CD4-positive, CD25-positive, alpha-beta regulatory T cell (primary cell): ENCODE results near the gene CNTN4. TPM values are rescaled to one million over a fixed set of nuclear protein-coding genes. Genes with fewer than 3 reads are reported as not detected.

Experiments
- ATAC-seq, 2 donors: fragments of 150-1000 bp; cut with Tn5 transposase; one replicate each; pipeline ENCODE4 v1.10.0; 2021; ENCODE audit warnings: low read depth in 2 of 2, moderate number of reproducible peaks in 2 of 2, moderate library complexity in 1 of 2
- DNase-seq, 3 donors: peaks; one replicate each; pipeline versions ENCODE4 v3.0.0 to v3.0.0-alpha.2; 2012 to 2022; ENCODE audit warnings: mixed read lengths in 1 of 3
- H3K27ac ChIP-seq: one replicate; pipeline ENCODE4 v1.7.0; 2013; ENCODE audit warnings: mild to moderate bottlenecking, low read length; ENCODE audit not compliant: insufficient read depth, poor library complexity, severe bottlenecking
- H3K27me3 ChIP-seq: one replicate; pipeline ENCODE4 v1.7.0; 2013; ENCODE audit warnings: low read length; ENCODE audit not compliant: control insufficient read depth, insufficient read depth
- H3K36me3 ChIP-seq: one replicate; pipeline ENCODE4 v1.7.0; 2013; ENCODE audit warnings: mild to moderate bottlenecking, low read length, moderate library complexity; ENCODE audit not compliant: control insufficient read depth, insufficient read depth
- H3K4me1 ChIP-seq: 2 replicates; pipeline ENCODE4 v1.7.0; 2013; ENCODE audit warnings: mild to moderate bottlenecking, low read length; ENCODE audit not compliant: insufficient read depth, control insufficient read depth, poor library complexity, severe bottlenecking
- H3K4me3 ChIP-seq: one replicate; pipeline ENCODE4 v1.7.0; 2013; ENCODE audit warnings: low read depth, mild to moderate bottlenecking, low read length, moderate library complexity
- H3K9me3 ChIP-seq, 2 experiments: 1 replicate in 1 of 2; 2 replicates in 1 of 2; pipeline ENCODE4 v1.7.0; 2013; ENCODE audit warnings: low read length in 2 of 2, mild to moderate bottlenecking in 1 of 2, moderate library complexity in 1 of 2; ENCODE audit not compliant: control insufficient read depth in 2 of 2
- H3K27ac Mint-ChIP-seq, 3 donors: one replicate each; pipeline ENCODE4 v1.8.0; 2020 to 2022; ENCODE audit warnings: mild to moderate bottlenecking in 3 of 3, mixed read lengths in 3 of 3, moderate library complexity in 2 of 3
- H3K27me3 Mint-ChIP-seq: one replicate; pipeline ENCODE4 v1.8.0; 2022; ENCODE audit warnings: mild to moderate bottlenecking, mixed read lengths
- H3K36me3 Mint-ChIP-seq: one replicate; pipeline ENCODE4 v1.8.0; 2020; ENCODE audit warnings: mixed read lengths
- H3K4me1 Mint-ChIP-seq, 4 donors: one replicate each; pipeline ENCODE4 v1.8.0; 2020 to 2022; ENCODE audit warnings: mixed read lengths in 4 of 4, mild to moderate bottlenecking in 1 of 4
- H3K4me3 Mint-ChIP-seq, 4 donors: one replicate each; pipeline ENCODE4 v1.8.0; 2020 to 2022; ENCODE audit warnings: mild to moderate bottlenecking in 4 of 4, mixed read lengths in 4 of 4, moderate library complexity in 3 of 4
- H3K9me3 Mint-ChIP-seq, 7 donors: one replicate each; pipeline ENCODE4 v1.8.0; 2020 to 2022; ENCODE audit warnings: mixed read lengths in 7 of 7, mild to moderate bottlenecking in 3 of 7, moderate library complexity in 2 of 7
- polyA plus RNA-seq, 4 donors: library from polyadenylated mRNA; unstranded; fragments of 300-500 nt; fragmentation: Illumina TruSeq; gene quantifications; one replicate each; pipeline ENCODE4 v1.2.3, GENCODE V29; 2021
- total RNA-seq: library from RNA; stranded (reverse); gene quantifications from one replicate; pipeline ENCODE4 v1.2.3, GENCODE V29; 2022

Gene CNTN4
- total and polyA plus RNA-seq, 5 donors from 2014 or later = not detected

DNA sequence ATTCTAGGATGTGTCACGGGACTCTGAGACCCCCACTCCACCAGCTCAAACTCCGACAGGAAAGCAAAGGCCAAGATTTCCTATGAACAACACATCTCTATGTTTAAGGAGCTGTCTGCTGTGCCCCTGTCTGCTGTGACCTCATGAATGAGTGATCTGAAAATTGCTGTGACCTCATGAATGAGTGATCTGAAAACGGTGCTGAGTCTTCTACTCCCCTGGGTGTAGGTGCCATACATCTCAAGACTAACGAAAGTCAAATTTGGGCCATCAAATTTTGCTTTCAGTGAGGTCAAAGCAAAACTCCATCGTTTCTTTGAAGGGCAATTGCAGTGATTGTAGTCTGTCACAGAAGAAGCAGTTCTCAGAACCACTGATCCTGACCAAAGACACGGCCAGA is 987.1 kb downstream of the CNTN4 start:
- H3K4me1 Mint-ChIP-seq = no peaks in the 10 kb centered on the region
- Histone ChIP-seq H3K4me3 (no peak overlapping the region), H3K36me3 (no peaks in the 10 kb centered on the region), H3K27ac (no peak overlapping the region), H3K27me3 (no peaks in the 10 kb centered on the region), H3K9me3 (no peaks in the 10 kb centered on the region), H3K4me1 (no peaks in the 10 kb centered on the region)
- ATAC-seq = no peak
- H3K4me3 Mint-ChIP-seq = no peak overlapping the region
- no peaks in the 10 kb centered on the region for H3K36me3 Mint-ChIP-seq
- DNase-seq = no peak
- no peaks in the 10 kb centered on the region for H3K9me3 Mint-ChIP-seq
- no peak overlapping the region for H3K27ac Mint-ChIP-seq
- no peaks in the 10 kb centered on the region for H3K27me3 Mint-ChIP-seq

DNA sequence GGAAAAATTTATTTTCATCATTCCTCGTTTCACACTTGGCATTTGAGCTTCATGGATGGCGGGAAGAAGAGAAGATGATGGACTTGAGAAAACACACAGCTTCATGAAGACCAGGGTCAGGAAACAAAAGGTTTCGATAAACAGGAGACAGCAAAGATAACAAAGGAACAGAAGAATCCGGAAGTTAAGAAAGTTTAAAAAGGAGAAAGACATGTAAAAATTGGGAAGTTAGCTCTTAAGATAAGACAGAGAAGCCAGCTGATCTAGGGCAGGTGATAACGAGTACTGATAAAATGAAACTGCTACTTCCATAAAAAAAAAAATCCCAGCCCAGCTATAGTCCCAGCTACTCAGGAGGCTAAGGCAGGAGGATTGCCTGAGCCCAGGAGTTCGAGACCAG is 987.6 kb downstream of the CNTN4 start:
- DNase-seq (no peak), ATAC-seq (no peak)
- Mint-ChIP-seq H3K27ac (no peak overlapping the region), H3K9me3 (no peaks in the 10 kb centered on the region), H3K4me3 (no peak overlapping the region), H3K36me3 (no peaks in the 10 kb centered on the region), H3K27me3 (no peaks in the 10 kb centered on the region), H3K4me1 (no peaks in the 10 kb centered on the region)
- H3K36me3 ChIP-seq = no peaks in the 10 kb centered on the region
- no peaks in the 10 kb centered on the region for H3K9me3 ChIP-seq
- no peak overlapping the region for H3K27ac ChIP-seq
- H3K4me1 ChIP-seq = no peaks in the 10 kb centered on the region
- no peak overlapping the region for H3K4me3 ChIP-seq
- no peaks in the 10 kb centered on the region for H3K27me3 ChIP-seq

DNA sequence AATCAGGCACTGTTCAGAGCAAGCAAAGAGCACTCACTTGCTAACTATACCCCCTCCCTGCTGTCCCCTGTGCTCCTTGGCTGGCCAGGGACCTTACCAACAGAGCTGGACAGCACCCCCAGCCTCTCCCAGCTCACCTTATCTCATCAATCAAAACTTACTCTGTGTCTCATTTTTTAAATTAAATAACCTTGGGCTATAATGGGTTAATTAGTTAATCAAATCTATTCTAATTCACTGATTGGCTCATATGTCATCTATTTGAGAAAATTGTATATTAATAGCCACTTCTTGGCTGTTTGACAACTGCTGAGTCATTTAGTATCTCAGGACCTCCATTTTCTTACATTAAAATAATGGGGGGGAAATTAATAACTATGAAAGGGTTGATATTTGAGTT is 988.6 kb downstream of the CNTN4 start:
- Mint-ChIP-seq H3K9me3 (no peaks in the 10 kb centered on the region), H3K27ac (no peak overlapping the region), H3K27me3 (no peaks in the 10 kb centered on the region), H3K4me3 (no peak overlapping the region), H3K4me1 (no peaks in the 10 kb centered on the region), H3K36me3 (no peaks in the 10 kb centered on the region)
- no peaks in the 10 kb centered on the region for H3K27me3 ChIP-seq
- H3K27ac ChIP-seq = no peak overlapping the region
- H3K4me3 ChIP-seq = no peak overlapping the region
- H3K9me3 ChIP-seq = no peaks in the 10 kb centered on the region
- no peak for ATAC-seq
- H3K36me3 ChIP-seq = no peaks in the 10 kb centered on the region
- no peaks in the 10 kb centered on the region for H3K4me1 ChIP-seq
- no peak for DNase-seq

DNA sequence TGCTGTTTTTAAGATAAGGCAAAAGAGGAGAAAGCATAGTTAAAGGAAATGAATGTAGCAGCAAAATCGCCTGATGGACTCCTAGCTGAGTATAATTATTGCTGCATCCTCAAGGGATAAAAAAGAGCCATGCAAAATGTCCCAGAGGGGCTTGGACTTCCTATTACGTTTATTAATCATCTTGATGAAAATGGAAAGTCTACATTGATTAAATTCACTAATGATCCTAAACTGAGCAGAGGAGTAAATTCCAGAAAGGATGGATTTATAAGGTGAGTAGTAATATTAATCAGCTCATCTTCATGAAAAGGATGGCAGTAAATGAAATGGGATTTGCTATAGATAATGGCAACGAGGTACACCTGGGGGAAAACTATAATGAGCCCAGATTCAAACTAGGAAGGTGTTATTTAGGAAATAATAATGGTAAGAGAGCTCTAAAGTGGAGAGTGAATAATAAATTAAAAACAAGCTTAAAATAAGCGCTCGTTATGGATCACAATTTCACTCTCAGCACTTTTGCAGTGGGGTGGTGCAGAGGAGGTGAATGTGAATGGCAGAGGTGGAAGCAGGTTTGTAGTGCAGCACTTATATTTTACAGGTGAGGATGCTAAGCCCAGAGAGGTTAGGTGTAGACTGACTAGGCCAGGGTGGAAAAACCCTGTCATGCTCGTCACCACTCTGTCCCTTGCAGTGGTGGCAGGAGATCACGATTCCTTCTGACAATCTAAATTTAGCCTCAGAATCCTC is 989.2 kb downstream of the CNTN4 start:
- H3K36me3 Mint-ChIP-seq = no peaks in the 10 kb centered on the region
- no peaks in the 10 kb centered on the region for H3K27me3 ChIP-seq
- H3K9me3 Mint-ChIP-seq = no peaks in the 10 kb centered on the region
- H3K27me3 Mint-ChIP-seq = no peaks in the 10 kb centered on the region
- no peak overlapping the region for H3K4me3 Mint-ChIP-seq
- DNase-seq (no peak), ATAC-seq (no peak)
- H3K27ac Mint-ChIP-seq = no peak overlapping the region
- no peaks in the 10 kb centered on the region for H3K4me1 Mint-ChIP-seq
- no peaks in the 10 kb centered on the region for H3K36me3 ChIP-seq
- no peaks in the 10 kb centered on the region for H3K4me1 ChIP-seq
- H3K9me3 ChIP-seq = no peaks in the 10 kb centered on the region
- no peak overlapping the region for H3K4me3 ChIP-seq
- H3K27ac ChIP-seq = no peak overlapping the region

DNA sequence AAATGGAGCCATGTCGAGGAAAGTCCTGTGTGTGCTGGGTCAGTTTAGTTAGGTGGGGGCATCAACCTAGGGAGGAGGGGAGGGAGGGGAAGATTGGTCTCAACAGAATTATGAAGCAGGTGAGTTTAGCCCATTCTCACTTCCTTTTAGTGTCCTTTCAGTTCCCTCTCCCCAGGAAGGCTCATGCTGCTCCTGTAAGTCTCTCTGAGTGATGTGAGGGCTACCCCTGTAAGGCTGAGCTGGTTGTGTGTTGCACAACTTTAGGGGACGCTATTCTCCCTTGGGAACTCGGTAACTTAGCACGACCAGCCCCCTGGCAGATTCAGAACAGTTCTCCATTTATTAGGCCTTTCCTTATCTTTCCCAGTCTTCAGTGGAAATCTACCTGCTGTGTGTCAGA is 990.4 kb downstream of the CNTN4 start:
- Histone ChIP-seq H3K4me3 (no peak overlapping the region), H3K27ac (no peak overlapping the region), H3K27me3 (no peaks in the 10 kb centered on the region), H3K36me3 (no peaks in the 10 kb centered on the region), H3K4me1 (no peaks in the 10 kb centered on the region), H3K9me3 (no peaks in the 10 kb centered on the region)
- Mint-ChIP-seq H3K27ac (no peak overlapping the region), H3K9me3 (no peaks in the 10 kb centered on the region), H3K4me1 (no peaks in the 10 kb centered on the region), H3K27me3 (no peaks in the 10 kb centered on the region), H3K36me3 (no peaks in the 10 kb centered on the region), H3K4me3 (no peak overlapping the region)
- no peak for DNase-seq
- peak; percentile 18 to 24 for ATAC-seq

DNA sequence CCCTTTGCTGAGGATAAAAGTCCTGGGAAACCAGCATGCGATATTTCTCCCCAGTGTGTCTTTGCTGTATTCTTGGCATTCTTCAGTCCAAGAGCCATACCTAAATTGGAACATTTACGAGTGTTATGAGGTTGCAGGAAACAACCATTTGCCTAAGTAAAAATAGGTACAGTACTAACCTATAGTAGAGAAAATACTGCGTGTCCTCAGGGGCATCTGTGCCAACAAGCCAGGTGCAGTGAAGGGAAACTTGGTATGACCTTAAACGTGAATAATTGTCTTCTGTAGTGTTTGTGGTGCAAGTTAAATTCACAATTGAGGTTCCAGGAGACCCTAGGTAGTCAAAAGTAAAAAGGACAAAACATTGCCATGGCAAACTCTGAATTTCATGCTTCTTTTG is 999.3 kb downstream of the CNTN4 start:
- no peak overlapping the region for H3K4me3 ChIP-seq
- H3K27me3 ChIP-seq = no peaks in the 10 kb centered on the region
- Mint-ChIP-seq H3K36me3 (no peaks in the 10 kb centered on the region), H3K27ac (no peak overlapping the region), H3K27me3 (peaks cover 14% of the 10 kb centered on the region), H3K4me3 (no peak overlapping the region), H3K4me1 (no peaks in the 10 kb centered on the region), H3K9me3 (no peaks in the 10 kb centered on the region)
- no peaks in the 10 kb centered on the region for H3K9me3 ChIP-seq
- no peaks in the 10 kb centered on the region for H3K36me3 ChIP-seq
- H3K27ac ChIP-seq = no peak overlapping the region
- ATAC-seq (no peak), DNase-seq (no peak)
- no peaks in the 10 kb centered on the region for H3K4me1 ChIP-seq

DNA sequence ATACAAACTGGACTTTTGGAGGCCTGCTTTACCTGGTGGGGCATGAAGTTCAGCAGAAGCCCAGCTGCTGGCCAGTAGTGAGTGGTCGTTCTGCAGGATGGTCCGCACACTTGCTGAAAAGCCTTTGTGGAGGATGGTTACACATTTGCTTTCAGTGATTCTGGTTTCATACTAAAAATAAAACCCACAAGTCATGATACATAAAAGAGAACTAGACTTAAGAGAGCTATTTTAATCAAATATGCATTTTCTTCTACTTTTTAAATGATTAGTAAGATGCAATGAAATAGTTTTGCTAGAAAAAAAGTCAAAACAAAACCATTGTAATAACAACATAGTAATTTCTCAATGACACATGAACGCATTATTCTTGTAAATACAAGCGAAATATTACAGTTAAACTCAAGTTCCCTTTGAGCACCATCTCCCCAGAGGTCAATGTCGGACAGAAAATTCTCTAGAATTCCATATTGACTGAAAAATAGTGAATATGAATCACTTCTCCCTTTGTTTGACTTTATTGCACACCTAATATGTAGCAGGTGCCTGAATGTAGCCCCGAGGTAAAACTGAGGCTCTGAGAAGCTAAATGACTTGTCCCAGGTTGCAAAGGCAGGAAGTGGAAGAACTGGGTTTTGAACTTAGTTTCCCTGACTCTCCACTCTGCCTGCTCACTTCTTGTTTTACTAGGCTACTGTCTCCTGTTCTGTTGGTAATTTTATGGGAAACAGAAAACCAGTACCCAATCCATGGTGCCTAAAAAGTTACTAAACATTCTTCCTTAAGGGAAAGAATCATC is 1003.2 kb downstream of the CNTN4 start:
- H3K27me3 ChIP-seq = peaks cover 6% of the 10 kb centered on the region
- H3K4me3 Mint-ChIP-seq = no peak overlapping the region

DNA sequence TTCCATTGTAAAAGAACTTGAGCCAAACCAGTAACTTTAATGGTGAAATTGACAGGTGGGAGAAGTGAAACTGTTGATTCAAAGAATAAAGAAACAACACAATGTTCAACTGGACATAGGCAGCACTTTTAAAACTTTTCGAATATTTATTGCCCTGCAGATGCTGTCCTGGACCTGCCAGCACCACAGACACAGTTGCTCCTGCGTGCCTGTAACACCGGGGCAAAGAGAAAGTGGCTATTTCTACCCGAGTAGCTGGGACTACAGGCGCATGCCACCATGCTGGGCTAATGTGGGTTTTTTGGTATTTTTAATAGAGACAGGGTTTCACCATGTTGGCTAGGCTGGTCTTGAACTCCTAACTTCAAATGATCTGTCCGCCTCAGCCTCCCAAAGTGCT is 1004.1 kb downstream of the CNTN4 start:
- Histone ChIP-seq H3K36me3 (no peaks in the 10 kb centered on the region), H3K27me3 (peaks cover 6% of the 10 kb centered on the region), H3K4me1 (no peaks in the 10 kb centered on the region), H3K27ac (no peak overlapping the region), H3K9me3 (no peaks in the 10 kb centered on the region), H3K4me3 (no peak overlapping the region)
- ATAC-seq (no peak), DNase-seq (no peak)
- H3K9me3 Mint-ChIP-seq = no peaks in the 10 kb centered on the region
- H3K27ac Mint-ChIP-seq = no peak overlapping the region
- no peaks in the 10 kb centered on the region for H3K4me1 Mint-ChIP-seq
- H3K36me3 Mint-ChIP-seq = no peaks in the 10 kb centered on the region
- H3K27me3 Mint-ChIP-seq = peaks cover 18% of the 10 kb centered on the region
- no peak overlapping the region for H3K4me3 Mint-ChIP-seq

More for the DNA sequence above, 1003.2 kb downstream of the CNTN4 start:
- Mint-ChIP-seq H3K4me1 (no peaks in the 10 kb centered on the region), H3K9me3 (no peaks in the 10 kb centered on the region), H3K36me3 (no peaks in the 10 kb centered on the region), H3K27ac (no peak overlapping the region), H3K27me3 (peaks cover 18% of the 10 kb centered on the region)
- Histone ChIP-seq H3K36me3 (no peaks in the 10 kb centered on the region), H3K27ac (no peak overlapping the region), H3K9me3 (no peaks in the 10 kb centered on the region), H3K4me3 (no peak overlapping the region), H3K4me1 (no peaks in the 10 kb centered on the region)
- ATAC-seq (no peak), DNase-seq (no peak)
